Ramos (cell line): ENCODE results near the gene RNF103.
"Not testable (repeated sequence)": the region's sequence is repeated elsewhere in the genome, so short reads cannot be mapped to it uniquely, and the experiment has no call there.

Experiments used
- in situ Hi-C: fragments of 300-500 bp; cut with MboI; formaldehyde crosslinking; loops from one replicate; pipeline ENCODE4 v1.14.3; 2022; ENCODE audit warnings: low sequenced_read_pairs; ENCODE audit not compliant: unreplicated experiment

Gene RNF103, protein sequence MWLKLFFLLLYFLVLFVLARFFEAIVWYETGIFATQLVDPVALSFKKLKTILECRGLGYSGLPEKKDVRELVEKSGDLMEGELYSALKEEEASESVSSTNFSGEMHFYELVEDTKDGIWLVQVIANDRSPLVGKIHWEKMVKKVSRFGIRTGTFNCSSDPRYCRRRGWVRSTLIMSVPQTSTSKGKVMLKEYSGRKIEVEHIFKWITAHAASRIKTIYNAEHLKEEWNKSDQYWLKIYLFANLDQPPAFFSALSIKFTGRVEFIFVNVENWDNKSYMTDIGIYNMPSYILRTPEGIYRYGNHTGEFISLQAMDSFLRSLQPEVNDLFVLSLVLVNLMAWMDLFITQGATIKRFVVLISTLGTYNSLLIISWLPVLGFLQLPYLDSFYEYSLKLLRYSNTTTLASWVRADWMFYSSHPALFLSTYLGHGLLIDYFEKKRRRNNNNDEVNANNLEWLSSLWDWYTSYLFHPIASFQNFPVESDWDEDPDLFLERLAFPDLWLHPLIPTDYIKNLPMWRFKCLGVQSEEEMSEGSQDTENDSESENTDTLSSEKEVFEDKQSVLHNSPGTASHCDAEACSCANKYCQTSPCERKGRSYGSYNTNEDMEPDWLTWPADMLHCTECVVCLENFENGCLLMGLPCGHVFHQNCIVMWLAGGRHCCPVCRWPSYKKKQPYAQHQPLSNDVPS

GRCh38 chr2:86623494-86624266, at the start of gene RNF103:
TSS of gene RNF103 (minus strand) at chr2:86623865. CDS start at chr2:86622886, 979 bp downstream.
- in situ Hi-C loops: no loop called here

GRCh38 chr2:86673011-86673410, 49.3 kb upstream of the RNF103 start:
- in situ Hi-C loops: no loop called here

- in situ Hi-C loops: no loop called here
Measured at GRCh38 chr2:86672027-86672545, 48.4 kb upstream of the RNF103 start.

DNA sequence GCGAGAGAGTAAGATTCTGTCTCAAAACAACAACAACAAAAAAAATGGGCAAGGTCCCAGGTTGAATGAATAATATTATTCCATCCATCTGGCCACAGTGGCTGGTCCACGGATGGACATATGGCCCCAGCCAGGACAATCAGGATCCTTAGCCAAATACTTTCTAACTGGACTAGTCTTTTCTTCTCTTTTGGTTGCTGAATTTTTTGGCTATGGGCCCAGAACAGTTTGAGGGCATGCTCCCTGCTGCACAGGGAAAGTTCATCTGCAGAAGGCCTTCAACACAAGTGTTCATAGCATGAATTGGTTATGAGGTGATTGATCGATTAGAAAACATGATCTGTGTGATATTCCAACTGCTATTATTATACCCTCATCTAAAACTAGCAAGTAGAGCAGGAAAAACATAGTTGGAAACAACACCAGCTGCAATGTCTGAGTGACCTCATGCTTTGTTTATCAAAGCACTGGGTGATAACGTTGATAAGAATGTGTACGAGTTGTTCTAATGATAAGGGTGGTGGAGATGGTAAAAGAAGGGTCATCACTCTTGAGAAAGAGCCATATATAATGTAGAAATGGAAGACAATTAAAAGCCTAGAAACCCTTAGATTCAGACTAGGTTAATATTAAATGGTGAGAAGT, 47.8 kb upstream of the RNF103 start:
- in situ Hi-C loops: no loop called here

DNA sequence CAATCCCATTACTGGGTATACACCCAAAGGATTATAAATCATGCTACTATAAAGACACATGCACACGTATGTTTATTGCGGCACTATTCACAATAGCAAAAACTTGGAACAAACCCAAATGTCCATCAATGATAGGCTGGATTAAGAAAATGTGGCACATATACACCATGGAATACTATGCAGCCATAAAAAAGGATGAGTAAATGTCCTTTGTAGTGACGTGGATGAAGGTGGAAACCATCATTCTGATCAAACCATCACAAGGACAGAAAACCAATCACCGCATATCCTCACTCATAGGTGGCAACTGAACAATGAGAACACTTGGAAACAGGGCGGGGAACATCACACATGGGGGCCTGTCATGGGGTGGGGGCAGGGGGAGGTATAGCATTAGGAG, 45.7 kb upstream of the RNF103 start:
- in situ Hi-C loops: not testable (repeated sequence)

DNA sequence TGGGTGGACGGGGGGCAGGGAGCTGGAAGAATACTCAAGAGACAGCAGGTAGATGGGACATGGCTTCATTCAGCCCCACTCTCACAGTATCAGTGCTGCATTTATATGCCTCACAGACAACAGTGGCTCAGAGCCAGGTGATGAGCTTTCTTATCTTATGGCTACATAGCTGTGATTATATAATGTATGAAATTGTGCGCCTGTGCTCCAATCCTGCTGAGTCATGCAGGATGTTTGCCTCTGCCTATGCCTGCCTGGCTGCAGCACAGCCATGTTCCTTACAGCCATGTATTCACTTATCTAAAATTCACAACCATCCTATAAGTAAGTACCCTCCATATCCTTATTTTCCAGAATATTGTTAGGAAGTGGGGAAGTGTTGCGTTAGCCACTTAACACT, 37.7 kb upstream of the RNF103 start:
- in situ Hi-C loops: no loop called here

DNA sequence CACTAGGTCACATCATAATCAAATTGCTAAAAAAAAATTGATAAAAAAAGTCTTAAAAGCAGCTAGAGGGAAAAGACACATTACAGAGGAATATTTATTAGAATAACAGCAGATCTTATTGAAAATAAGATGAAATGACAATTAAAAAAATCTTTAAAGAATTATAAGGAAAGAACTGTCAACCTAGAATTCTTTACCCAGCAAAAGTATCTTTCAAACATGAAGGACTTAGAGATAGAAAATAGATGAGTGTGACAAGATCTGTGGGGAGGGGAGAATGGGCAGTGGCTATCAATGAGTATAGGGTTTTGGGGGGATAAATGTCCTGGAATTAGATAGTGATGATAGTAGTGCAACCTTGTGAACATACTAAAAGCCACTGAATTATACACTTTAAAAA, 26.5 kb upstream of the RNF103 start:
- in situ Hi-C loops: no loop called here

DNA sequence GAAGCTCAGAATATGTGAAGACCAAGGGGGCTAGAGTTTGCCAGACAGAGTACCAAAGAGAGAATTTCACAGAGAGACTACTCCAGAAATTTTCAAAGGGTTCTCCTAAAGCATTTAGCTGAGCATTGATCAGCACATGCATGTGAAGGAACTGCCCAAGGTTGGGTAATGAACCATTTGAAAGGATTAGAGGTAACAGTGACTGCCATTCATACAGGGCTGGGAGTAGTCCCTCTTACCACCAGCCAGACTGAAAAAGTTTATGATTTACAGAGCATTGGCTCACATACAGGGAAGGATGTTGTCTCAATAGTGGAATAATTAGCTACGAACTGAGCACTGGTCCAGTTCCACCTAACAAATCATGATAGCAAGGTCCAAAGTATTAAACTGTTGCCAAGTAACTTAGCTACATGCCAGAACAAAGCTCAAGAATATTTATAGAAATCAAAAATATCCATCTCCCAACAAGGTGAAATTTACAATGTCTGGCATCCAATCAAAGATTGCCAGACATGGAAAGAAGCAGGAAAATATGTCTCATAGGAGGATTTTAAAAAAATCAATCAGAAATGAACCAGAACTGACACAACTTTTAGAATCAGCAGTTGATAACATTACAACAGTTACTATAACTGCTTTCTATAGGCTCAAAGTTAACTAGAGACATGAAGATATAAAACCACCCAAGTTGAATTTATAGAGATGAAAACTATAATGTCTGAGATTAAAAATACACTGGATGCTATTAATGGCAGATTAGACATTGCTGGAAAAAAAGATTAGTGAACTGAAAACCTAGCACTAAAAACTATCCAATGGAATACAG, 25.7 kb upstream of the RNF103 start:
- in situ Hi-C loops: no loop called here

- in situ Hi-C loops: no loop called here
Measured at GRCh38 chr2:86648681-86649080, 25.0 kb upstream of the RNF103 start.

GRCh38 chr2:86646865-86647264, 23.2 kb upstream of the RNF103 start:
- in situ Hi-C loops: no loop called here

GRCh38 chr2:86646329-86646728, 22.7 kb upstream of the RNF103 start:
- in situ Hi-C loops: no loop called here

DNA sequence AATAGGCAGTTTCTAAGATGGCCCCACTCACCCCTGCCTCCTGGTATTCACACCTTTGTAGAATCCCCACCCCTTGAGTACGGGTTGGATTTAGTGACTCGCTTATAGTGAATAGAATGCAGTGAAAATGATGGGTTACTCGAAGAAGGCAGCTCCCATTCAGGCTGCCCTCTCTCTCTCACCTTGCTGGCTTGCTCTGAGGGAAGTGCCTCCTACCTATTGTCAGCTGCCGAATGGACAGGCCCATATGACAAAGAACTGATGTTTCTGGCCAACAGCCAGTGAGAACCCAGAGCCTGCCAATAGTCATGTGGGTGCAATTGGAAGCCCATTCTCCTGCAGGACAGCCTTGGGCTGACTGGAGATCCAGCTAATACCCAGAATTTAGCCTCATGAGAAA, 22.1 kb upstream of the RNF103 start:
- in situ Hi-C loops: no loop called here

DNA sequence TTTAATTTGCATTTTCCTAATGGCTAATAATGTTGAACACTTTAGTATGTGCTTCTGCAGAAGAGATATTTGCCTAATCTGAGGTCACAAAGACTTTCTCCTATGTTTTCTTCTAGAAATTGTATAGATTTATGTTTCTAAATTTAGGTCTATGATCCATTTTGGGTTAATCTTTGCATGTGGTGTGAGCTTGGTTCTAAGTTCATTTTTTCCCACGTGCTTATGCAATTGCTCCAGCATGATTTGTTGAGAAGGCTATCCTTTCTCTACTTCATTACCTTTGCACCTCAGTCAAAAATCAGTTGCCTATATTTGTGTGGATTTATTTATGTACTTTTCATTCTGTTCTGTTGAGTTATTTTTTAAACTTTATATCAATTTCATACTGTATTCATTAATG, 15.0 kb upstream of the RNF103 start:
- in situ Hi-C loops: no loop called here

GRCh38 chr2:86636842-86637241, 13.2 kb upstream of the RNF103 start:
- in situ Hi-C loops: no loop called here

DNA sequence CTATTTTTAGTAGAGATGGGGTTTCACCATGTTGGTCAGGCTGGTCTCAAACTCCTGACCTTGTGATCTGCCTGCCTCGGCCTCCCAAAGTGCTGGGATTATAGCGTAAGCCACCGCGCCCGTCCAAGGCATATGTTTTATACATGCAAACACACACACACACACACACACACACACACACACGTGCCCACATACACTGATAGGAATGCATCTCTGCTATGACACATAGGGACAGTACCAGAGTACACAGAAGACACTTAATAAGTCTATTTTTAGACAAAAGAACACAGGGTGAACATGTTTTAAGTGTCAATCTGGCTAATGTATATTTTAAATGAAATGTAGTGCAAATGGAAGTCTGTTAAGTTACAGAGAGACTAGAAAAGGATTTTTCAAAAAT, 10.7 kb upstream of the RNF103 start:
- in situ Hi-C loops: no loop called here

DNA sequence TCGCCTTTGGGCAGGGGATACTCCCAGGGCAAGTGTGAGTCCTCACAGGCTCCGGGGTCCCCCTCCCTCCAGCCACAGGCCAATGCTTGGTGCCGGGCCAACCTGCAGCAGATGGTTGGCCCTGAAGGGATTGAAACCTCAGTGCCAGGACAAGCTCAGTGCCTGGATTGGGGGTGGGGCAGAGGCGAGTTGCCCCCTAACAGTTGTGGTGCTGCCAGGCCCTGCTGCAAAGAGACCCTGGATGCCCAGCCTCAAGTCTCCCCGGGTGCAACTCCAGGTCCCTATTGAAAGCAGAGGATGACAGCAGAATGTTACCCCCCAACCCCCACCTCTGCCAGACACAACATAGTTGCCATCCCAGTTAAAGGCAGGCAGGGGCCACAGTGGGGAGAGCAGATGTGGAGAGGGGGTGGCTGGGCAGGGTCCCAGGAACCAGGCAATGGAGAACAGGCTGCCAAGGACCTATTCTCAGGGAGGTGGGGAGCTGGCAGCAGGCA, 9.5 kb upstream of the RNF103 start:
- in situ Hi-C loops: no loop called here

DNA sequence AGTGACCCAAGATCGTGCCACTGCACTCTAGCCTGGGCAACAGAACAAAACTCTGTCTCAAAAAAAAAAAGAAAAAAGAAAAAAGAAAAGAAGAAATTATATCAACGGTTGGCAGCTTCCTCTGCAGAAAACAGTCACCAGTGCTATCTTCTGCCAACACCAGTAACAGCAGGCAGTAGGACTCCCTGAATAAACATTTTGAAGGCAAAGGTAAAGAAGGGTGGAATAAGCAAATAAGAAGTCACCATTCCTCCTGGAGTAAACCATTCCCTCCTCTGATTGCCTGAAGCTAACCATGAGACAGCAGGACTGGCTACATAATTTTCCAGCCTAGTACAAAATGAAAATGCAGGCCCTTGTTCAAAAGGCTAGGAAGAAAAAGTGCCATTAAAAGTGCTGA, 9.0 kb upstream of the RNF103 start:
- in situ Hi-C loops: no loop called here

DNA sequence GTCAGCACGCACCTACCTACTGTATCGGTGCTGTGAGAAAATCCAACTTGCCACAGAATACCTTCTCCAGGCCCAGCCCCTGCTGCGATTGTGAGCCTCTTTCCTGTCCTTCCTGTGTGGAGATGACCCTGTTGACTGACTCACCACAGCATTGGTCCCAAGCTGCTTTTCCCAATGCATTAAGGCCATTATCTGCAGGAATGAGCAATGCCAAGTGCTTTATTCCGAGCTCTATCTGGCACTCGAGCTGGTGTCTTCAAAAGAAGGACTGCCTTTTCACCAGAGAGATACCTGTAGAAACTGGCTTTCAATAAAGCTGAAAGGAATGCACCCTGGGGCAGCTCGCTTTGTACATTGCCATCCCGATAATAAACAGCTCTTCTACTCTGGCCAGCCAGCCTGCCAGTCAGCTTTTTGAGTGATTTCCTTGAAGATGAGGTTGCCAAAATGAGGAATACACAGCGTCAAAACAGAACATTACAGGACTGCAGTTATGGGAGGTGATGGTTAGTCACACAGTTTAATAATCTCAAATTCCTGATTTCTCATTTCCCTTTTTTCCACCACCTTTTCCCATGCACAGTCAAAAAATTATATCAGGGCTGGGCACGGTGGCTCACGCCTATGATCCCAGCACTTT, 8.3 kb upstream of the RNF103 start:
- in situ Hi-C loops: no loop called here

GRCh38 chr2:86628091-86628522, 4.4 kb upstream of the RNF103 start:
- in situ Hi-C loops: no loop called here
